ENCODE results near the gene AMBP.
A peak's percentile ranks its signal among the peaks of the same experiment; 100 is the strongest.

Gene AMBP

GRCh38 chr9:114078021-114078780 is at the start of gene AMBP:
AMBP (minus strand) TSS chr9:114078300; CDS start chr9:114078209, 91 bp downstream.
- no peak for DNase-seq

- DNase-seq = no peak
Observed at GRCh38 chr9:114126247-114127060, 48.4 kb upstream of the AMBP start.

GRCh38 chr9:114125476-114126013 is 47.4 kb upstream of the AMBP start:
- DNase-seq = no peak

- DNase-seq = no peak
Observed at GRCh38 chr9:114124666-114125475, 46.8 kb upstream of the AMBP start.

GRCh38 chr9:114124138-114124537 is 46.0 kb upstream of the AMBP start:
- DNase-seq = no peak

- no peak for DNase-seq
Observed at GRCh38 chr9:114123031-114123977, 45.2 kb upstream of the AMBP start.

GRCh38 chr9:114122136-114123027 is 44.3 kb upstream of the AMBP start:
- no peak for DNase-seq

- DNase-seq = no peak
Observed at GRCh38 chr9:114121227-114122135, 43.4 kb upstream of the AMBP start.

GRCh38 chr9:114120192-114121014 is 42.3 kb upstream of the AMBP start:
- DNase-seq = no peak

GRCh38 chr9:114119242-114120191 is 41.4 kb upstream of the AMBP start:
- DNase-seq = no peak

GRCh38 chr9:114117996-114118830 is 40.1 kb upstream of the AMBP start:
- no peak for DNase-seq

GRCh38 chr9:114117614-114117995 is 39.5 kb upstream of the AMBP start:
- DNase-seq = no peak

- no peak for DNase-seq
Observed at GRCh38 chr9:114116126-114116747, 38.1 kb upstream of the AMBP start.

- no peak for DNase-seq
Observed at GRCh38 chr9:114115654-114116125, 37.6 kb upstream of the AMBP start.

GRCh38 chr9:114114364-114114763 is 36.3 kb upstream of the AMBP start:
- peak; percentile 35 for DNase-seq

Data from fibroblast of upper back skin (primary cell).